Vagina (tissue), 2 donors: Measurements from ENCODE around the gene MICALL2. TPM values are rescaled to one million over a fixed set of nuclear protein-coding genes. Genes with fewer than 3 reads are reported as not detected.

Experiments used
- DNase-seq, 2 donors: peaks; one replicate each; pipeline ENCODE4 v3.0.0-alpha.2; 2017; ENCODE audit errors: extremely low spot score in 2 of 2
- H3K27ac ChIP-seq: fragments of 200-600 bp; sonication (generic); one replicate; pipeline ENCODE4 v1.5.1; 2019
- H3K27me3 ChIP-seq: fragments of 200-600 bp; sonication (generic); one replicate; pipeline ENCODE4 v1.5.1; 2019
- H3K36me3 ChIP-seq, 2 donors: fragments of 200-600 bp; sonication (generic); one replicate each; pipeline ENCODE4 v1.5.1; 2017 to 2019
- H3K4me1 ChIP-seq: fragments of 200-600 bp; sonication (generic); one replicate; pipeline ENCODE4 v1.5.1; 2019
- H3K4me3 ChIP-seq, 2 donors: fragments of 200-600 bp; sonication (generic); 1 replicate in 1 of 2; 2 replicates in 1 of 2; pipeline ENCODE4 v1.5.1; 2016 to 2019
- H3K9me3 ChIP-seq: fragments of 200-600 bp; sonication (generic); one replicate; pipeline ENCODE4 v1.5.1; 2019
- POLR2A ChIP-seq, 2 donors: fragments of 450-650 bp; IDR thresholded peaks; one replicate each; pipeline ENCODE4 v1.6.1; 2017; ENCODE audit warnings: antibody characterized with exemption in 2 of 2, mild to moderate bottlenecking in 2 of 2, moderate library complexity in 2 of 2
- POLR2AphosphoS5 ChIP-seq, 2 donors: sonication (generic); formaldehyde crosslinking; IDR thresholded peaks; one replicate each; pipeline ENCODE4 v1.9.0; 2017; ENCODE audit warnings: antibody characterized with exemption in 2 of 2, mild to moderate bottlenecking in 2 of 2, low read depth in 1 of 2; ENCODE audit not compliant: insufficient read depth in 1 of 2
- intact Hi-C: fragments of 100-400 bp; cut with DNase I; formaldehyde crosslinking; loops from one replicate; pipeline ENCODE4 v1.15.1; 2023
- total RNA-seq: library from RNA; depleted of rRNA; stranded (reverse); fragments of >200 nt; gene quantifications from one replicate; pipeline ENCODE4 v1.2.3, GENCODE V29; 2016
- TF ChIP-seq, protein P1 (sequence below), 3 experiments: fragments of 450-650 bp in 2 of 3; fragments of 200-600 bp in 1 of 3; sonication (generic) in 1 of 3; IDR thresholded peaks; one replicate each; pipeline ENCODE4 v1.5.1; 2017 to 2019; ENCODE audit warnings: antibody characterized with exemption in 3 of 3, mild to moderate bottlenecking in 2 of 3, moderate library complexity in 2 of 3

Gene MICALL2
- total RNA-seq, 1 donor from 2014 or later: 15.7 TPM

GRCh38 chr7:1452205-1452604, 7.1 kb downstream of the MICALL2 start:
- no peaks in the 10 kb centered on the region for H3K27me3 ChIP-seq
- H3K36me3 ChIP-seq: no peaks in the 10 kb centered on the region
- intact Hi-C loops: no loop called here
- peak overlapping the region; percentile 15 for H3K27ac ChIP-seq
- H3K4me1 ChIP-seq: peaks cover 89% of the 10 kb centered on the region
- no peaks in the 10 kb centered on the region for H3K9me3 ChIP-seq
- no peak for DNase-seq
- no peak overlapping the region for H3K4me3 ChIP-seq
- TF ChIP-seq POLR2AphosphoS5 (IDR thresholded peaks at IDR 0.05; ENCODE audit: insufficient read depth in 1 of 2, low read depth in 1 of 2) (no peak), POLR2A (IDR thresholded peaks at IDR 0.05) (no peak)
- TF ChIP-seq, protein P1, sequence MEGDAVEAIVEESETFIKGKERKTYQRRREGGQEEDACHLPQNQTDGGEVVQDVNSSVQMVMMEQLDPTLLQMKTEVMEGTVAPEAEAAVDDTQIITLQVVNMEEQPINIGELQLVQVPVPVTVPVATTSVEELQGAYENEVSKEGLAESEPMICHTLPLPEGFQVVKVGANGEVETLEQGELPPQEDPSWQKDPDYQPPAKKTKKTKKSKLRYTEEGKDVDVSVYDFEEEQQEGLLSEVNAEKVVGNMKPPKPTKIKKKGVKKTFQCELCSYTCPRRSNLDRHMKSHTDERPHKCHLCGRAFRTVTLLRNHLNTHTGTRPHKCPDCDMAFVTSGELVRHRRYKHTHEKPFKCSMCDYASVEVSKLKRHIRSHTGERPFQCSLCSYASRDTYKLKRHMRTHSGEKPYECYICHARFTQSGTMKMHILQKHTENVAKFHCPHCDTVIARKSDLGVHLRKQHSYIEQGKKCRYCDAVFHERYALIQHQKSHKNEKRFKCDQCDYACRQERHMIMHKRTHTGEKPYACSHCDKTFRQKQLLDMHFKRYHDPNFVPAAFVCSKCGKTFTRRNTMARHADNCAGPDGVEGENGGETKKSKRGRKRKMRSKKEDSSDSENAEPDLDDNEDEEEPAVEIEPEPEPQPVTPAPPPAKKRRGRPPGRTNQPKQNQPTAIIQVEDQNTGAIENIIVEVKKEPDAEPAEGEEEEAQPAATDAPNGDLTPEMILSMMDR (IDR thresholded peaks at IDR 0.05): no peak

DNA sequence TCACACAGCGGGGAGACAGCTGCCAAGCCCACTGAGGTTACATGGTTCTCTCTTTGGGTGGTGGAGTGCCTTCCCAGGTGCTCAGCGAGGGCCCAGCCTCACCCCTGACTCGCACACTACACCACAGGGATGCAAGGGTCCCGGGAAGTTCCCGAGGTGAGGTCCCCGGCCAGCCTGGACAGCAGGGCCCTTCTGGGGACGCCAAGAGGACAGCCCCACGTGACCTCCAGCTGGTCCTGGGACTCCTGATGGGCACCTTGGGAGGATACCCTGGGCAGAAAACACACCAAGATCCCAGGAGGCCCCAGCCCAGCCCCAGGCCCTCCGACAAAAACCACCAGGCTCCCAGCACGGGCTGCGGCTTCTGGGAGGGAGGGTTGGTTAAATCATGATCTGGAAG, 8.3 kb downstream of the MICALL2 start:
- H3K27ac ChIP-seq: peak overlapping the region; percentile 74
- peaks cover 88% of the 10 kb centered on the region for H3K4me1 ChIP-seq

GRCh38 chr7:1450431-1450830, 8.8 kb downstream of the MICALL2 start:
- no peak for DNase-seq
- no peak for TF ChIP-seq POLR2A (IDR thresholded peaks at IDR 0.05)
- TF ChIP-seq POLR2AphosphoS5 (IDR thresholded peaks at IDR 0.05; ENCODE audit: insufficient read depth in 1 of 2, low read depth in 1 of 2): no peak
- TF ChIP-seq, protein P1 (IDR thresholded peaks at IDR 0.05): no peak
- no peak overlapping the region for H3K4me3 ChIP-seq
- H3K27me3 ChIP-seq: no peaks in the 10 kb centered on the region
- H3K9me3 ChIP-seq: no peaks in the 10 kb centered on the region
- H3K36me3 ChIP-seq: no peaks in the 10 kb centered on the region
- H3K4me1 ChIP-seq: peaks cover 83% of the 10 kb centered on the region
- intact Hi-C loops: no loop called here
- H3K27ac ChIP-seq: peak overlapping the region; percentile 74

More for the DNA sequence above, 8.3 kb downstream of the MICALL2 start:
- no peak overlapping the region for H3K4me3 ChIP-seq
- no peaks in the 10 kb centered on the region for H3K27me3 ChIP-seq
- H3K36me3 ChIP-seq: no peaks in the 10 kb centered on the region
- intact Hi-C loops: no loop called here
- DNase-seq: no peak
- TF ChIP-seq, protein P1 (IDR thresholded peaks at IDR 0.05): no peak
- TF ChIP-seq POLR2AphosphoS5 (IDR thresholded peaks at IDR 0.05; ENCODE audit: insufficient read depth in 1 of 2, low read depth in 1 of 2) (no peak), POLR2A (IDR thresholded peaks at IDR 0.05) (no peak)
- no peaks in the 10 kb centered on the region for H3K9me3 ChIP-seq

GRCh38 chr7:1449951-1450350, 9.3 kb downstream of the MICALL2 start:
- TF ChIP-seq POLR2AphosphoS5 (IDR thresholded peaks at IDR 0.05; ENCODE audit: insufficient read depth in 1 of 2, low read depth in 1 of 2) (no peak), POLR2A (IDR thresholded peaks at IDR 0.05) (no peak)
- TF ChIP-seq, protein P1 (IDR thresholded peaks at IDR 0.05): no peak
- intact Hi-C loops: no loop called here
- peak overlapping the region; percentile 74 for H3K27ac ChIP-seq
- H3K36me3 ChIP-seq: no peaks in the 10 kb centered on the region
- H3K27me3 ChIP-seq: no peaks in the 10 kb centered on the region
- DNase-seq: no peak
- H3K4me1 ChIP-seq: peaks cover 78% of the 10 kb centered on the region
- no peaks in the 10 kb centered on the region for H3K9me3 ChIP-seq
- no peak overlapping the region for H3K4me3 ChIP-seq

GRCh38 chr7:1449501-1449900, 9.8 kb downstream of the MICALL2 start:
- no peaks in the 10 kb centered on the region for H3K9me3 ChIP-seq
- peaks cover 73% of the 10 kb centered on the region for H3K4me1 ChIP-seq
- intact Hi-C loops: no loop called here
- peak overlapping the region; percentile 74 for H3K27ac ChIP-seq
- H3K27me3 ChIP-seq: no peaks in the 10 kb centered on the region
- H3K4me3 ChIP-seq: no peak overlapping the region
- H3K36me3 ChIP-seq: no peaks in the 10 kb centered on the region
- no peak for DNase-seq
- TF ChIP-seq, protein P1 (IDR thresholded peaks at IDR 0.05): no peak
- TF ChIP-seq POLR2A (IDR thresholded peaks at IDR 0.05) (no peak), POLR2AphosphoS5 (IDR thresholded peaks at IDR 0.05; ENCODE audit: insufficient read depth in 1 of 2, low read depth in 1 of 2) (no peak)
